ENCODE results near the gene ETFA.
"Not testable (repeated sequence)": the region's sequence is repeated elsewhere in the genome, so short reads cannot be mapped to it uniquely, and the experiment has no call there.

Gene ETFA

DNA sequence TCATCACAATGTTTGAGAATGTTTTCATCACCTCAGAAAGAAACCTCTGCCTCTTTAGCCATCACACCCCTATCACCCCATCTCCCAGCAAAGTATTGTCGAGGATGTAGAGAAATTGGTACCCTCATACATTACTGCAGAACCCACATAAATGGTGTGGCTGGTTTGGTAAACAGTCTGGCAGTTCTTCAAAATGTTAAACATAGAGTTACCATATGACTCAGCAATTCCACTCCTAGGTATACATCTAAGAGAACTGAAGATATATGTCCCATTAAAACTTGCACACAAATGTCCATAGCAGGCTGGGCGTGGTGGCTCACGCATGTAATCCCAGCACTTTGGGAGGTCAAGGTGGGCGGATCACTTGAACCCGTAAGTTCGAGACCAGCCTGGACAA is 8.7 kb upstream of the ETFA start:
- H3K36me3 Mint-ChIP-seq, result no peaks in the 10 kb centered on the region
- H3K4me3 Mint-ChIP-seq, result no peak overlapping the region
- no peaks in the 10 kb centered on the region for H3K4me1 Mint-ChIP-seq (ENCODE audit: low read depth)
- H3K27me3 Mint-ChIP-seq, result peaks cover 12% of the 10 kb centered on the region
- H3K27ac Mint-ChIP-seq, result no peak overlapping the region
- no peaks in the 10 kb centered on the region for H3K9me3 Mint-ChIP-seq (ENCODE audit: low read depth)

GRCh38 chr15:76313731-76314130 is 2.5 kb upstream of the ETFA start:
- Mint-ChIP-seq H3K9me3 (ENCODE audit: low read depth) (no peaks in the 10 kb centered on the region), H3K4me1 (ENCODE audit: low read depth) (peaks cover 23% of the 10 kb centered on the region), H3K27ac (no peak overlapping the region), H3K36me3 (no peaks in the 10 kb centered on the region), H3K4me3 (no peak overlapping the region), H3K27me3 (peaks cover 5% of the 10 kb centered on the region)

GRCh38 chr15:76313175-76313567 is 1.9 kb upstream of the ETFA start:
- not testable (repeated sequence) for H3K27ac Mint-ChIP-seq; H3K27me3 Mint-ChIP-seq; H3K9me3 Mint-ChIP-seq (ENCODE audit: low read depth); H3K36me3 Mint-ChIP-seq
- Mint-ChIP-seq H3K4me3 (peak overlapping the region; percentile 30), H3K4me1 (ENCODE audit: low read depth) (peaks cover 29% of the 10 kb centered on the region)

DNA sequence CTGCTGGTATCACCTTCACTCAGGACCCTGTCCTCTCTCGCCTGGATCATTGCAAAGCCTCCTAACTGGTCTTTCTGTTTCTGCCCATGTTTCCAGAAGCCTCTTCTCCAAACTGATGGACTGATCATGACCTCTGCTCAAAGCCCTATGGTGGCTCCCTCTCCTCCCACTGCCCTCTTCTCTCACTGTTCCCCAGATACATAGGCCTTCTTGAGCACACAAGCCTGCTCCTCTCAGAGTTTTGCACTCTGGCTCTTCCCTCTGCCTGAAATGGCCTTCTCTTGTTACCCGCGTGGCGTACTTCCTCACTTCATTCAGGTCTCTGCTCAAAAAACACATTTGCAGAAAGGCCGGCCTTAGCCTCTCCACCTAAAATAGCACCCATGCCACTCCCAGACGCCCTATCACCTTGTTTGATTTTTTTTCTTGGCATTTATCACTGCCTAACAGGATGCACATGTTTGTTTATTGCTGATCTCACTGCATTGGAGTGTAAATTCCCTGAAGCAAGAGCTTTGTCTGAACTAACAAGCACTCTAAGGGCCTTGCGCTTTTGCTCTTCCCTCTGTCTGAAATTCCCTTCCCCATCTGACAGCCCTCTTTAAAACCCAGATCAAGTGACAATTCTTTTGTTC is 1.4 kb upstream of the ETFA start:
- H3K4me1 Mint-ChIP-seq (ENCODE audit: low read depth), result peaks cover 33% of the 10 kb centered on the region
- H3K9me3 Mint-ChIP-seq (ENCODE audit: low read depth), result no peaks in the 10 kb centered on the region
- peaks cover 3% of the 10 kb centered on the region for H3K27me3 Mint-ChIP-seq
- peak overlapping the region; percentile 30 for H3K4me3 Mint-ChIP-seq
- H3K27ac Mint-ChIP-seq, result no peak overlapping the region
- no peaks in the 10 kb centered on the region for H3K36me3 Mint-ChIP-seq

DNA sequence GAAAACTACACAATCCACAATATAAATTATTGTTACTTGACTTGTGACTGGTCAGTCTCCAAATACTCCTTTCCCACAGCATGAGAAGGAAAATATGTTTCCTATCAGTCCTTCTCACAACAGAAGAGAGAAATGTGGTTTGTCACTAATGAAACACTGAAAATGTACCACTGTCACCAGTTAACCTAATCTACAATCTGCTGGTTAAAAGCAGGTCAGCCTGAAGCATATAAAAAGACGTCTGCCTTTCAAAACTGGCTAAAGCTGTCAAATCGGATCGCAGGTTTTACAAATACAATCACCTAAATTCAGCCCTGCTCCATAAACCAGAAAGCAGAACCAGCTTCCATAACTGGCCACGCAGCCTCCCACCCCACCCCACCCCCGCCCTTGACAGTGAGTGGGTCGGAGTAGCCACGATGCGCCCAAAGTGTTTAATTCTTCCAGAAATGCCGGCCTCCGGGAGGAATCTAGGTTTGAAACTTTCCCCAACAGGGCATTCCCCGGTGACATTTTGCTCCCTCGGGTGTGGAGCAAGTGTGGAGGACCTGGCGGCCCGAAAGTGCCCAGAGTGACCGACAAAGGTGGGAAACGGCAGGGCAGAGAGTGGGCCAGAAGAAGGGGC is 682 bp downstream of the ETFA start:
- Mint-ChIP-seq H3K4me1 (ENCODE audit: low read depth) (peaks cover 41% of the 10 kb centered on the region), H3K27ac (peak overlapping the region; percentile 80), H3K4me3 (peak overlapping the region; percentile 92), H3K9me3 (ENCODE audit: low read depth) (no peaks in the 10 kb centered on the region), H3K27me3 (no peaks in the 10 kb centered on the region), H3K36me3 (peaks cover 2% of the 10 kb centered on the region)

GRCh38 chr15:76309601-76310330 is 1.5 kb downstream of the ETFA start:
- Mint-ChIP-seq H3K27ac (no peak overlapping the region), H3K4me1 (ENCODE audit: low read depth) (peaks cover 48% of the 10 kb centered on the region), H3K9me3 (ENCODE audit: low read depth) (peaks cover 5% of the 10 kb centered on the region), H3K36me3 (peaks cover 7% of the 10 kb centered on the region), H3K27me3 (no peaks in the 10 kb centered on the region), H3K4me3 (peak overlapping the region; percentile 92)

DNA sequence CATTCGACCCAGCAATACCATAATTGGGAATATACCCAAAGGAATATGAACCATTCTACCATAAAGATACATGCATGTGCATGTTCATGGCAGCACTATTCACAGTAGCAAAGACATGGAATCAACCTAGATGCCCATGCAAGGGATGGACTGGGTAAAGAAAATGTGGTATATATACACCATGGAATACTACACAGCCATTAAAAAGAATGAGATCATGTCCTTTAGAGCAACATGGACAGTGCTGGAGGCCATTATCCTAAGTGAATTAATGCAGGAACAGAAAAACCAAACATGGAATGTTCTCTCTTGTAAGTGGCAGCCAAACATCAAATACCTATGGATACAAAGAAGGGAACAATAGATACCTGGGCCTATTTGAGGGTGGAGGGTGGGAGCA is 7.4 kb downstream of the ETFA start:
- Mint-ChIP-seq H3K27ac (no peak overlapping the region), H3K9me3 (ENCODE audit: low read depth) (peaks cover 5% of the 10 kb centered on the region), H3K4me3 (no peak overlapping the region), H3K4me1 (ENCODE audit: low read depth) (peaks cover 43% of the 10 kb centered on the region), H3K36me3 (peaks cover 7% of the 10 kb centered on the region), H3K27me3 (no peaks in the 10 kb centered on the region)

- Mint-ChIP-seq H3K9me3 (ENCODE audit: low read depth) (no peaks in the 10 kb centered on the region), H3K4me3 (no peak overlapping the region), H3K27ac (no peak overlapping the region), H3K36me3 (no peaks in the 10 kb centered on the region), H3K4me1 (ENCODE audit: low read depth) (peaks cover 29% of the 10 kb centered on the region), H3K27me3 (no peaks in the 10 kb centered on the region)
Measured at GRCh38 chr15:76299786-76300185, 11.5 kb downstream of the ETFA start.

DNA sequence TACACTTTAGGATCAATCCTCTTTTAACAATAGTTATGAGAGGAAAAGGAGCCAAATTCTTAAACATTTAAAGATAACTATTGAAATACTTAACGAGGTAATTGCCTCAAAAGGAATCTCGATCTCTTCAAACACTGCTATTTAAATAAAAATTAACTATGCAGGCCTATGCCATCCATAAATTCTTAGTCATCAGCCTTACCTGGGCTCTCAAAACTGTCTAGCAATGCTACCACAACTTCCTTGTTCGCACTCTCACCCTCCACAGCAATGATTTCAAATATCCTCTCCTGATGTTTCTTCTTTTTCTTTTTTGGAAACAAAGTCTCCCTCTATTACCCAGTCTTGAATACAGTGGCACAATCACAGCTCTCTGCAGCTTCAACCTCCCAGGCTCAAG is 12.3 kb downstream of the ETFA start:
- H3K4me3 Mint-ChIP-seq, result no peak overlapping the region
- H3K9me3 Mint-ChIP-seq (ENCODE audit: low read depth), result no peaks in the 10 kb centered on the region
- no peak overlapping the region for H3K27ac Mint-ChIP-seq
- no peaks in the 10 kb centered on the region for H3K36me3 Mint-ChIP-seq
- peaks cover 34% of the 10 kb centered on the region for H3K4me1 Mint-ChIP-seq (ENCODE audit: low read depth)
- H3K27me3 Mint-ChIP-seq, result no peaks in the 10 kb centered on the region

DNA sequence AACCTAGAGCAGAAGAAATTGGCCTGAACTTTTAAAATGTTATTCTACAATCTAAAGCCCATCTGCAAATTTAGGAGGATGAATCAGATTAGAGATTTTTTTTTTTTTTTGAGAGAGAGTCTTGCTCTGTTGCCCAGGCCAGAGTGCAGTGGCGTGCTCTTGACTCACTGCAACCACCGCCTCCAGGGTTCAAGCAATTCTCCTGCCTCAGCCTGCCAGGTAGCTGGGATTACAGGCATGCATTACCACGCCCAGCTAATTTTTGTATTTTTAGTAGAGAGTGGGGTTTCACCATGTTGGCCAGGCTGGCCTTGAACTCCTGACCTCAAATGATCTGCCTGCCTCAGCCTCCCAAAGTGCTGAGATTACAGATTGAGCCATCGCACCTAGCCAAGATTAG is 13.3 kb downstream of the ETFA start:
- H3K4me1 Mint-ChIP-seq (ENCODE audit: low read depth), result peaks cover 39% of the 10 kb centered on the region
- not testable (repeated sequence) for H3K27me3 Mint-ChIP-seq; H3K4me3 Mint-ChIP-seq; H3K9me3 Mint-ChIP-seq (ENCODE audit: low read depth); H3K36me3 Mint-ChIP-seq; H3K27ac Mint-ChIP-seq

DNA sequence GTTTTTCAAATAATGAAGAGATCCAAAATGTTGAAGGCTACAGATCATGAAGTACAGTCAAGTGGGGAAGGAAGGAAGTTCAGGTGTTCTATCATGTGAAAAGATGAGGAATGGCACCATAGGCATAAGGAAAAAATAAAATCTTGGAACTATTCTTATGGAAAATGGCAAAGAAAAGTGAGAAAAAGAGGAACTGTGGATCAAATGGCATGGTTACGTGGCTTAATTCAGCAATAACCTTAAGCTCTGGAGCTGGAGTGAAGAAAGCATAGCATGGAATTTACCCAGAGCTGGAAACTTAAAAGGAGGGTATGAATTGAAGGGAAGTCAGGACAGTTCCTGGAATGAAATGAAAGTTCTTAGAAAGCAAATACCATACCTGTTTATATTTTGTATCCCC is 14.4 kb downstream of the ETFA start:
- no peak overlapping the region for H3K27ac Mint-ChIP-seq
- no peaks in the 10 kb centered on the region for H3K9me3 Mint-ChIP-seq (ENCODE audit: low read depth)
- peaks cover 1% of the 10 kb centered on the region for H3K36me3 Mint-ChIP-seq
- no peak overlapping the region for H3K4me3 Mint-ChIP-seq
- H3K27me3 Mint-ChIP-seq, result no peaks in the 10 kb centered on the region
- H3K4me1 Mint-ChIP-seq (ENCODE audit: low read depth), result peaks cover 36% of the 10 kb centered on the region

- H3K4me1 Mint-ChIP-seq (ENCODE audit: low read depth), result peaks cover 29% of the 10 kb centered on the region
- not testable (repeated sequence) for H3K9me3 Mint-ChIP-seq (ENCODE audit: low read depth); H3K27ac Mint-ChIP-seq; H3K36me3 Mint-ChIP-seq; H3K27me3 Mint-ChIP-seq; H3K4me3 Mint-ChIP-seq
Measured at GRCh38 chr15:76294463-76294862, 16.8 kb downstream of the ETFA start.

- Mint-ChIP-seq H3K27me3 (no peaks in the 10 kb centered on the region), H3K4me3 (no peak overlapping the region), H3K4me1 (ENCODE audit: low read depth) (peaks cover 29% of the 10 kb centered on the region), H3K36me3 (peaks cover 5% of the 10 kb centered on the region), H3K9me3 (ENCODE audit: low read depth) (no peaks in the 10 kb centered on the region), H3K27ac (peak overlapping the region; percentile 61)
Measured at GRCh38 chr15:76293361-76293760, 17.9 kb downstream of the ETFA start.

DNA sequence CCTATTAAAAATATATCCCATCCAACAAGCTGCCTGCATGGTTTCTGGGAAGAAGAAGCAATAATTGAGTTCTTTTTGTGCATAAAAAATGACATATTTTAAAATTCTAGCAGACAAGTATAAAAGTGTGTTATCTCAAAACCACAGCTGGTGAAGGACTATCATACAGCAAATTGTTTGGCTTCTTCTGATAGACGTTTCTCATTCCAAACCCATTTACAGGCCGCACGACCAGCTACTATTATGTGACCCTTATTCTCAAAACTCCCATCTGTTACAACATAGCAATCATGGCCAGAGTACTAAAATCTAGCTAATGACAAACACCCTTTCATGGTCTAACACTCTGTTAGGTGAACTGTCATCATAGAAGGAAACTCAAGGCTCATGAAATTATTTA is 21.7 kb downstream of the ETFA start:
- Mint-ChIP-seq H3K4me1 (ENCODE audit: low read depth) (peaks cover 34% of the 10 kb centered on the region), H3K27ac (peak overlapping the region; percentile 81), H3K9me3 (ENCODE audit: low read depth) (no peaks in the 10 kb centered on the region), H3K36me3 (peaks cover 11% of the 10 kb centered on the region), H3K4me3 (no peak overlapping the region), H3K27me3 (no peaks in the 10 kb centered on the region)

DNA sequence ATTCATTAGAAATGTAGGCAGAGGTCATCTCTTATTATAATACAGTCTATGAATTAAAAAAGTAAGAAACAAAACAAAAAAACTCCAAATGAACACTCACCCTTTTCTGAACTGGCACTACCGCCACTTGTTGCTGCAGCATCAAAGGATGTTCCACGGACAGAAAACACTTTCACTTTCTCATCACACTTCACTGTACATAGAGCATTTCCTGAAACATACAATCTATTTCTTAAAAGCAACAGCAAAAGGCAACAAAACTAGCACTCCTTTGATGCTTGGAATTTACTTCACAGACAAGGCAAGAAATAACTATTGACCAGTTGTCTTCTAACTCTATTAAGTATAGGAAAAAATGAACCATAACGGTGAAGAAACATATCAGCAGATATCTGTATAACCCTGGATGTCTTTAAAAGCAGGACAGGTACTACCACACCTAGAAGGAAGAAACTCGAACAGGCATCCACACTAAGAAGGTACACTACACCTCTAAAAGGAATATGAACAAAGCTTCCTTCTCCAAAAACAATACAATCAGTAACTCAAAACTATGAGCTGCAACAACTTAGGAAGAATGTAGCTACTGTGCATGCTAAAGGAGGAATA is 24.9 kb downstream of the ETFA start:
- H3K36me3 Mint-ChIP-seq, result peaks cover 15% of the 10 kb centered on the region
- peak overlapping the region; percentile 75 for H3K4me3 Mint-ChIP-seq
- H3K27me3 Mint-ChIP-seq, result no peaks in the 10 kb centered on the region
- peak overlapping the region; percentile 87 for H3K27ac Mint-ChIP-seq
- no peaks in the 10 kb centered on the region for H3K9me3 Mint-ChIP-seq (ENCODE audit: low read depth)
- peaks cover 22% of the 10 kb centered on the region for H3K4me1 Mint-ChIP-seq (ENCODE audit: low read depth)
